Heart left ventricle (tissue), 13 donors: Measurements from ENCODE around the gene NFXL1.

Experiments used
- POLR2A ChIP-seq, 2 donors: fragments of 450-650 bp; IDR thresholded peaks; one replicate each; pipeline ENCODE4 v1.6.1; 2017; ENCODE audit warnings: antibody characterized with exemption in 2 of 2, mild to moderate bottlenecking in 2 of 2, moderate library complexity in 2 of 2
- TF ChIP-seq, protein P1 (sequence below), 12 donors: fragments of 200-600 bp; sonication (generic) in 4 of 12; IDR thresholded peaks; one replicate each; pipeline versions ENCODE4 v1.5.0 to v1.8.0; 2018 to 2022; ENCODE audit warnings: antibody characterized with exemption in 12 of 12, mild to moderate bottlenecking in 5 of 12
- donor health status: ischemic (EF 13 %, LVEDD 7.1; RV severe dilation, severe dysfunction).
- donor health status: DM: no; HTN: yes; CAD: no.
- donor health status: DM: no; HTN: no; CAD: no.
- donor health status: ischemic (EF 25% LVEDD 6.9; RV normal size, moderate dysfunction).
- donor health status: ischemic (EF 25% LVEDD 5.7; RV mildly dilated, moderate dysfunction).
- donor health status: ischemic (EF 35%, LVEDD 5.7; RV mildly dilated, moderate dysfunction).
- donor health status: nonischemic (EF 11% LVEDD 7.7; RV severe dilation, severe dysfunction).
- donor health status: DM: yes; HTN: yes; CAD: no.
- donor health status: PGD.
- donor health status: ischemic (EF 29% LVEDD 5.4; RV normal size, mild dysfunction).
- donor health status: nonischemic (EF 23%, LVEDD 6.1; RV moderate dilation, normal function).

- TF ChIP-seq, protein P1, sequence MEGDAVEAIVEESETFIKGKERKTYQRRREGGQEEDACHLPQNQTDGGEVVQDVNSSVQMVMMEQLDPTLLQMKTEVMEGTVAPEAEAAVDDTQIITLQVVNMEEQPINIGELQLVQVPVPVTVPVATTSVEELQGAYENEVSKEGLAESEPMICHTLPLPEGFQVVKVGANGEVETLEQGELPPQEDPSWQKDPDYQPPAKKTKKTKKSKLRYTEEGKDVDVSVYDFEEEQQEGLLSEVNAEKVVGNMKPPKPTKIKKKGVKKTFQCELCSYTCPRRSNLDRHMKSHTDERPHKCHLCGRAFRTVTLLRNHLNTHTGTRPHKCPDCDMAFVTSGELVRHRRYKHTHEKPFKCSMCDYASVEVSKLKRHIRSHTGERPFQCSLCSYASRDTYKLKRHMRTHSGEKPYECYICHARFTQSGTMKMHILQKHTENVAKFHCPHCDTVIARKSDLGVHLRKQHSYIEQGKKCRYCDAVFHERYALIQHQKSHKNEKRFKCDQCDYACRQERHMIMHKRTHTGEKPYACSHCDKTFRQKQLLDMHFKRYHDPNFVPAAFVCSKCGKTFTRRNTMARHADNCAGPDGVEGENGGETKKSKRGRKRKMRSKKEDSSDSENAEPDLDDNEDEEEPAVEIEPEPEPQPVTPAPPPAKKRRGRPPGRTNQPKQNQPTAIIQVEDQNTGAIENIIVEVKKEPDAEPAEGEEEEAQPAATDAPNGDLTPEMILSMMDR (IDR thresholded peaks at IDR 0.05) = peak; percentile 44 to 77 (median 66)
- no peak for TF ChIP-seq POLR2A (IDR thresholded peaks at IDR 0.05)
These were observed 19.5 kb upstream of the NFXL1 start for GRCh38 chr4:47933840-47934239.
